Frontal cortex (tissue), 1 donor: ENCODE results near the gene ZBTB38. TPM values are rescaled to one million over a fixed set of nuclear protein-coding genes. Genes with fewer than 3 reads are reported as not detected.

ENCODE experiments used
- total RNA-seq: library from RNA; depleted of rRNA; stranded (reverse); fragments of >200 nt; gene quantifications from one replicate; pipeline ENCODE4 v1.2.3, GENCODE V29; 2014

The ZBTB38 gene
- total RNA-seq, 1 donor from 2014 or later = 149 TPM

Other genes with a start within 250 kb of the ZBTB38 start
- gene PXYLP1, start 136.7 kb upstream of the ZBTB38 start, total RNA-seq = 48.9 TPM
- 35.9 TPM for gene RASA2, start 118.5 kb downstream of the ZBTB38 start, total RNA-seq